H1 (cell line): ENCODE results near the gene RGCC.

Experiments used
- CEBPB ChIP-seq: IDR thresholded peaks from 2 replicates; pipeline ENCODE4 v1.6.1; 2012; ENCODE audit warnings: low read depth, low read length
- EZH2 ChIP-seq: fragments of 200-600 bp; sonication (generic); IDR thresholded peaks from 2 replicates; pipeline ENCODE4 v1.7.1; 2012; ENCODE audit warnings: low read depth, mild to moderate bottlenecking, moderate library complexity, low read length, inconsistent platforms; ENCODE audit not compliant: severe bottlenecking
- GABPA ChIP-seq: IDR thresholded peaks from 2 replicates; pipeline ENCODE4 v1.6.1; 2011; ENCODE audit warnings: mild to moderate bottlenecking, low read length, moderate library complexity, borderline replicate concordance; ENCODE audit not compliant: insufficient read depth
- HDAC2 ChIP-seq, 2 experiments: fragments of 300-600 bp in 1 of 2; sonication (generic) in 1 of 2; IDR thresholded peaks; 2 replicates each; pipeline ENCODE4 v1.6.1; 2011 to 2012; ENCODE audit warnings: low read depth in 2 of 2, low read length in 2 of 2, mild to moderate bottlenecking in 2 of 2, moderate library complexity in 2 of 2, borderline replicate concordance in 1 of 2, inconsistent platforms in 1 of 2
- KDM1A ChIP-seq: fragments of 200-600, 300-600 bp; sonication (generic); IDR thresholded peaks from 2 replicates; pipeline ENCODE4 v1.7.1; 2016; ENCODE audit warnings: mild to moderate bottlenecking, low read length, borderline replicate concordance
- POLR2A ChIP-seq, 2 experiments: IDR thresholded peaks; 1 replicate in 1 of 2; 2 replicates in 1 of 2; pipeline ENCODE4 v1.6.1; 2011; ENCODE audit warnings: low read depth in 2 of 2, low read length in 2 of 2, mild to moderate bottlenecking in 2 of 2; ENCODE audit errors: control extremely low read depth in 1 of 2
- SIN3A ChIP-seq, 2 experiments: IDR thresholded peaks in 1 of 2; conservative IDR thresholded peaks in 1 of 2; 2 replicates each; pipeline ENCODE4 v1.6.1; 2011 to 2012; ENCODE audit warnings: low read length in 2 of 2, improper control_type of control experiment in 1 of 2, low read depth in 1 of 2, mild to moderate bottlenecking in 1 of 2
- YY1 ChIP-seq: IDR thresholded peaks from 2 replicates; pipeline ENCODE4 v1.6.1; 2011; ENCODE audit warnings: low read depth, mild to moderate bottlenecking, low read length
- TF ChIP-seq, protein P1 (sequence below), 3 experiments: IDR thresholded peaks; 1 replicate in 2 of 3; 2 replicates in 1 of 3; pipeline versions ENCODE4 v1.5.1 to v1.6.1; 2011; ENCODE audit warnings: low read length in 3 of 3, mild to moderate bottlenecking in 3 of 3, inconsistent platforms in 2 of 3, low read depth in 1 of 3, moderate library complexity in 1 of 3; ENCODE audit not compliant: insufficient read depth in 1 of 3; ENCODE audit errors: control extremely low read depth in 1 of 3

DNA sequence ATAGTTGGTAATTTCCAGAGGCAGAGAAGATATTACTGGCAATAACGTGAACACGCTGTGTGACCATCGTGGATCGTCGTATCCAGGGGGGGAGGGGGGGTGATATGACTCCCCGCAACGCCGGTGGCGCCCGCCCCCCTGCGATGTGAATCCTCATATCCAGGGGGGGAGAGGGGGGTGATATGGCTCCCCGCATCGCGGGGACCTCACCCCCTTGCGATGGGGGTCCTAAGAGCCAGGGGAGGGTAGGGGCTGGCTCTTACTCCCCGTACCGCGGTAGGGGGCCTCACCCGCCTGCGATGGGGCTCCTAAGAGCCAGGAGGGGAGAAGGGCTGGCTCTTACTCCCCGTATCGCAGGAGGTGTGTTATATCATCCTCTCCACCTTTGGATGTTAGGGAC, 31.3 kb upstream of the RGCC start:
- no peak for TF ChIP-seq YY1
- no peak for TF ChIP-seq EZH2
- no peak for TF ChIP-seq GABPA
- TF ChIP-seq POLR2A (IDR thresholded peaks at IDR 0.05; ENCODE audit: control extremely low read depth in 1 of 2, low read depth in 2 of 2, low read length in 2 of 2): no peak
- TF ChIP-seq, protein P1, sequence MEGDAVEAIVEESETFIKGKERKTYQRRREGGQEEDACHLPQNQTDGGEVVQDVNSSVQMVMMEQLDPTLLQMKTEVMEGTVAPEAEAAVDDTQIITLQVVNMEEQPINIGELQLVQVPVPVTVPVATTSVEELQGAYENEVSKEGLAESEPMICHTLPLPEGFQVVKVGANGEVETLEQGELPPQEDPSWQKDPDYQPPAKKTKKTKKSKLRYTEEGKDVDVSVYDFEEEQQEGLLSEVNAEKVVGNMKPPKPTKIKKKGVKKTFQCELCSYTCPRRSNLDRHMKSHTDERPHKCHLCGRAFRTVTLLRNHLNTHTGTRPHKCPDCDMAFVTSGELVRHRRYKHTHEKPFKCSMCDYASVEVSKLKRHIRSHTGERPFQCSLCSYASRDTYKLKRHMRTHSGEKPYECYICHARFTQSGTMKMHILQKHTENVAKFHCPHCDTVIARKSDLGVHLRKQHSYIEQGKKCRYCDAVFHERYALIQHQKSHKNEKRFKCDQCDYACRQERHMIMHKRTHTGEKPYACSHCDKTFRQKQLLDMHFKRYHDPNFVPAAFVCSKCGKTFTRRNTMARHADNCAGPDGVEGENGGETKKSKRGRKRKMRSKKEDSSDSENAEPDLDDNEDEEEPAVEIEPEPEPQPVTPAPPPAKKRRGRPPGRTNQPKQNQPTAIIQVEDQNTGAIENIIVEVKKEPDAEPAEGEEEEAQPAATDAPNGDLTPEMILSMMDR (IDR thresholded peaks at IDR 0.05; ENCODE audit: control extremely low read depth in 1 of 3, insufficient read depth in 1 of 3, low read depth in 1 of 3, low read length in 3 of 3): no peak
- TF ChIP-seq HDAC2 (IDR thresholded peaks at IDR 0.05; ENCODE audit: borderline replicate concordance in 1 of 2, low read depth in 2 of 2, low read length in 2 of 2): no peak
- no peak for TF ChIP-seq KDM1A
- TF ChIP-seq SIN3A (conservative IDR thresholded peaks at IDR 0.05 in 1 of 2, IDR thresholded peaks at IDR 0.05 in 1 of 2; ENCODE audit: low read depth in 1 of 2, low read length in 2 of 2): no peak
- TF ChIP-seq CEBPB: no peak
